Activated naive CD8-positive, alpha-beta T cell (primary cell): ENCODE data around the gene PLXNA2.

Experiments used
- H3K27ac Mint-ChIP-seq: one replicate; pipeline ENCODE4 v1.8.0; 2021; ENCODE audit warnings: mixed read lengths
- H3K27me3 Mint-ChIP-seq: one replicate; pipeline ENCODE4 v1.8.0; 2021; ENCODE audit warnings: mixed read lengths
- H3K36me3 Mint-ChIP-seq: one replicate; pipeline ENCODE4 v1.8.0; 2021; ENCODE audit warnings: mixed read lengths
- H3K4me1 Mint-ChIP-seq: one replicate; pipeline ENCODE4 v1.8.0; 2021; ENCODE audit warnings: low read depth, mixed read lengths
- H3K4me3 Mint-ChIP-seq: one replicate; pipeline ENCODE4 v1.8.0; 2021; ENCODE audit warnings: mild to moderate bottlenecking, mixed read lengths
- H3K9me3 Mint-ChIP-seq: one replicate; pipeline ENCODE4 v1.8.0; 2021; ENCODE audit warnings: low read depth, mixed read lengths

Gene PLXNA2

GRCh38 chr1:207984831-207985572 lies 259.2 kb downstream of the PLXNA2 start:
- no peaks in the 10 kb centered on the region for H3K9me3 Mint-ChIP-seq
- no peak overlapping the region for H3K27ac Mint-ChIP-seq
- no peaks in the 10 kb centered on the region for H3K4me1 Mint-ChIP-seq
- peaks cover 5% of the 10 kb centered on the region for H3K27me3 Mint-ChIP-seq
- H3K4me3 Mint-ChIP-seq: no peak overlapping the region
- peaks cover 3% of the 10 kb centered on the region for H3K36me3 Mint-ChIP-seq

GRCh38 chr1:207983044-207983635 lies 261.0 kb downstream of the PLXNA2 start:
- Mint-ChIP-seq H3K27me3 (peaks cover 4% of the 10 kb centered on the region), H3K4me3 (no peak overlapping the region), H3K4me1 (no peaks in the 10 kb centered on the region), H3K27ac (no peak overlapping the region), H3K36me3 (peaks cover 3% of the 10 kb centered on the region), H3K9me3 (no peaks in the 10 kb centered on the region)

DNA sequence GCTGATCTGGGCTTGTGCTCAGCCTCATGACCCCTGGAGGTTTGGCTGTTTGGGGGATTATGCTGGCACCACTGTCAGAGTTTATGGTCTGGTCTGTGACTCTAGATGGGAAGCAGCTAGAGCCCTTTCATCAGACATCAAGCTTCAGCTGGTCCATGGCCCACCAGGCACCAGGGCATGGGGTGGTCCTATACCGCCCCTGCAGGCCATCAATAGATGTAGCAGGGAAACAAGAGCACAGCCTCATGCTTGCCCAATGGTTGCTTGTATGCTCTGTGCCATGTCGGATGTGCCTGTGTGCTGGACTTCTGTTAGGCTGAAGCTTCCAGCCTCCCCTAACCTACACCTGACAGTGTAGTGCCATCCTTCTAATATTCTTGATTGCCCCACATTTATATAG lies 262.2 kb downstream of the PLXNA2 start:
- Mint-ChIP-seq H3K36me3 (no peaks in the 10 kb centered on the region), H3K4me3 (no peak overlapping the region), H3K4me1 (no peaks in the 10 kb centered on the region), H3K27ac (no peak overlapping the region), H3K9me3 (no peaks in the 10 kb centered on the region), H3K27me3 (peaks cover 4% of the 10 kb centered on the region)

DNA sequence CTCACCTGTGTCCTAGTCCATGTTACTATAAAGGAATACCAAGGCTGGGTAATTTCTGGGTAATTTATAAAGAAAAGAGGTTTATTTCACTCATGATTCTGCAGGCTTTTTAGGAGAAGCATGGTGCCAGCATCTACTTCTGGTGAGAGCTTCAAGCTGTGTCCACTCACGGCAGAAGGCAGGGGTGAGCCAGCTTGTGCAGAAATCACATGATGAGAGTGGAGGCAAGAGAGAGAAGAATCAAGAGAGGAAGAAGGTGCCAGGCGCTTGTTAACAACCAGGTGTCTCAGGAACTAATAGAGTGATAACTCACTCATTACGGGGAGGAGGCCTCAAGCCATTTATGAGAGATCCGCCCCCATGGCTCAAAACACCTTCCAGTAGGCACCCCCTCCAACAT lies 265.7 kb downstream of the PLXNA2 start:
- no peaks in the 10 kb centered on the region for H3K36me3 Mint-ChIP-seq
- no peaks in the 10 kb centered on the region for H3K4me1 Mint-ChIP-seq
- no peaks in the 10 kb centered on the region for H3K9me3 Mint-ChIP-seq
- H3K4me3 Mint-ChIP-seq: no peak overlapping the region
- H3K27ac Mint-ChIP-seq: no peak overlapping the region
- H3K27me3 Mint-ChIP-seq: peaks cover 11% of the 10 kb centered on the region

GRCh38 chr1:207977876-207978275 lies 266.3 kb downstream of the PLXNA2 start:
- Mint-ChIP-seq H3K4me3 (no peak overlapping the region), H3K36me3 (no peaks in the 10 kb centered on the region), H3K4me1 (no peaks in the 10 kb centered on the region), H3K9me3 (no peaks in the 10 kb centered on the region), H3K27me3 (peaks cover 11% of the 10 kb centered on the region), H3K27ac (no peak overlapping the region)

GRCh38 chr1:207973898-207974568 lies 270.2 kb downstream of the PLXNA2 start:
- H3K27me3 Mint-ChIP-seq: peaks cover 13% of the 10 kb centered on the region
- H3K4me1 Mint-ChIP-seq: no peaks in the 10 kb centered on the region

DNA sequence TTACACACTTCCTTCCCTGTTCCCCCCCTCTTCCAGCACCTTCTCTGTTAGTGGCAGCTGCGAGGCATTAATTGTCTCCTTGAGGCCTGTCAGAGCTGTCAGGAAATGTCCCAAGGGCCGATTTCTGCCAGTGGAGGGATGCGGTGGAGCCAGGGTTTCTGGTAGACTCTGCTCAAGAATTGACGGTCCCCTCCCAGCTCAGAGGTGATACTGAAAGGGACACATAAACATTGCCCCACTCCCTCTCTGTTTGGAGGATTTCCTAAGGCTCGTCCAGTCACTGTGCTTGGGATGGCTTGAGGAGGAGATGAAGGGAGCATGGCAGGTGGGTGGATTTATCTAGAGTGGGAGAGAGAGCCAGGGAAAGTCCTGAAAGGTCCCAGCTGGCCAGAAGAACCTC lies 271.8 kb downstream of the PLXNA2 start:
- no peaks in the 10 kb centered on the region for H3K9me3 Mint-ChIP-seq
- peaks cover 11% of the 10 kb centered on the region for H3K27me3 Mint-ChIP-seq

More at GRCh38 chr1:207973898-207974568, 270.2 kb downstream of the PLXNA2 start:
- Mint-ChIP-seq H3K4me3 (no peak overlapping the region), H3K9me3 (no peaks in the 10 kb centered on the region), H3K36me3 (no peaks in the 10 kb centered on the region), H3K27ac (no peak overlapping the region)

More for the DNA sequence above, 271.8 kb downstream of the PLXNA2 start:
- H3K4me1 Mint-ChIP-seq: no peaks in the 10 kb centered on the region
- no peak overlapping the region for H3K4me3 Mint-ChIP-seq
- no peak overlapping the region for H3K27ac Mint-ChIP-seq
- no peaks in the 10 kb centered on the region for H3K36me3 Mint-ChIP-seq
